Spleen (tissue), 7 donors: ENCODE results near the gene MROH8.

Experiments
- CTCF ChIP-seq, 11 experiments: fragments of 200-600 bp in 7 of 11; fragments of 450-650 bp in 4 of 11; sonication (generic) in 4 of 11; IDR thresholded peaks in 8 of 11; conservative IDR thresholded peaks in 3 of 11; 1 replicate in 7 of 11; 2 replicates in 4 of 11; pipeline versions ENCODE4 v1.4.0 to v1.8.0; 2016 to 2021; ENCODE audit warnings: antibody characterized with exemption in 11 of 11, inconsistent platforms in 4 of 11, mild to moderate bottlenecking in 1 of 11
- POLR2A ChIP-seq, 3 donors: fragments of 450-650 bp; IDR thresholded peaks; one replicate each; pipeline ENCODE4 v1.5.1; 2017; ENCODE audit warnings: antibody characterized with exemption in 3 of 3, mild to moderate bottlenecking in 1 of 3
- POLR2AphosphoS5 ChIP-seq, 3 donors: sonication (generic); formaldehyde crosslinking; IDR thresholded peaks; one replicate each; pipeline ENCODE4 v1.5.1; 2017; ENCODE audit warnings: antibody characterized with exemption in 3 of 3
- donor health status: DM: no; HTN: no; CAD: no; lungs with moderate emphysema.
- donor health status: DM: no; HTN: no; CAD: no.
- donor health status: DM: no; HTN: no; CAD: no.

DNA sequence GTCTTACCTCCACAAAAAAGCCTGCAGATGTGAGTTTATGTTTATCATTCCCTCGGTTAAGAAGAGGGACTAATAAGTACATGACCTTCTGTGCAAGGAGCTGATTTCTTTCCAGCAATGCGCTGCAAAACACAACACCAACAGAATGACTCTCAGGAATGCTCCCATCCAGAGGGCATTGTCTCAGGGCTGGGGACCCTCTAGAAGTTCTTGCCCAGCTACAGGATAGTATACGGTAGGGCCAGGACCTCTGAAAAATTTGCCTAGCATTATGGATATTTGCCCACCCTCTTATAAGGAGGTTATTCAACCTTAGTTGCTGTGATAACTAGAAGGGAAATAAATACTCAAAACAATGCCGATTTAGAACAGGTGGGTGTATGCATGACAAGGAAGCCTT is 58.9 kb downstream of the MROH8 start:
- TF ChIP-seq CTCF (IDR thresholded peaks at IDR 0.05 in 8 of 11, conservative IDR thresholded peaks at IDR 0.05 in 3 of 11) (no peak), POLR2A (IDR thresholded peaks at IDR 0.05) (no peak), POLR2AphosphoS5 (IDR thresholded peaks at IDR 0.05) (no peak)
